ENCODE data around the gene MTHFS.

Gene MTHFS

GRCh38 chr15:79881254-79881653 is 15.6 kb downstream of the MTHFS start:
- intact Hi-C loops (cut with micrococcal nuclease), result no loop called here
- H3K4me3 Mint-ChIP-seq, result no peak overlapping the region
- H3K9me3 Mint-ChIP-seq, result peaks cover 34% of the 10 kb centered on the region
- peaks cover 58% of the 10 kb centered on the region for H3K36me3 Mint-ChIP-seq (ENCODE audit: low read depth)
- H3K27me3 Mint-ChIP-seq, result no peaks in the 10 kb centered on the region
- H3K4me1 Mint-ChIP-seq (ENCODE audit: low read depth), result no peaks in the 10 kb centered on the region
- H3K27ac Mint-ChIP-seq, result no peak overlapping the region

GRCh38 chr15:79878078-79878705 is 18.6 kb downstream of the MTHFS start:
- Mint-ChIP-seq H3K27me3 (no peaks in the 10 kb centered on the region), H3K36me3 (ENCODE audit: low read depth) (peaks cover 66% of the 10 kb centered on the region), H3K27ac (no peak overlapping the region), H3K4me3 (no peak overlapping the region), H3K9me3 (peaks cover 61% of the 10 kb centered on the region), H3K4me1 (ENCODE audit: low read depth) (no peaks in the 10 kb centered on the region)
- intact Hi-C loops (cut with micrococcal nuclease), result no loop called here

GRCh38 chr15:79875213-79875612 is 21.6 kb downstream of the MTHFS start:
- H3K4me3 Mint-ChIP-seq, result no peak overlapping the region
- H3K27ac Mint-ChIP-seq, result no peak overlapping the region
- peaks cover 52% of the 10 kb centered on the region for H3K36me3 Mint-ChIP-seq (ENCODE audit: low read depth)
- peaks cover 9% of the 10 kb centered on the region for H3K4me1 Mint-ChIP-seq (ENCODE audit: low read depth)
- intact Hi-C loops (cut with micrococcal nuclease), result no loop called here
- peaks cover 61% of the 10 kb centered on the region for H3K9me3 Mint-ChIP-seq
- H3K27me3 Mint-ChIP-seq, result no peaks in the 10 kb centered on the region

- peaks cover 42% of the 10 kb centered on the region for H3K36me3 Mint-ChIP-seq (ENCODE audit: low read depth)
- intact Hi-C loops (cut with micrococcal nuclease), result no loop called here
- no peak overlapping the region for H3K4me3 Mint-ChIP-seq
- H3K27ac Mint-ChIP-seq, result no peak overlapping the region
- no peaks in the 10 kb centered on the region for H3K27me3 Mint-ChIP-seq
- peaks cover 9% of the 10 kb centered on the region for H3K4me1 Mint-ChIP-seq (ENCODE audit: low read depth)
- H3K9me3 Mint-ChIP-seq, result peaks cover 52% of the 10 kb centered on the region
Observed at GRCh38 chr15:79874242-79874641, 22.6 kb downstream of the MTHFS start.

- H3K27me3 Mint-ChIP-seq, result no peaks in the 10 kb centered on the region
- H3K4me1 Mint-ChIP-seq (ENCODE audit: low read depth), result peaks cover 9% of the 10 kb centered on the region
- no peak overlapping the region for H3K27ac Mint-ChIP-seq
- peaks cover 39% of the 10 kb centered on the region for H3K9me3 Mint-ChIP-seq
- intact Hi-C loops (cut with micrococcal nuclease), result no loop called here
- no peak overlapping the region for H3K4me3 Mint-ChIP-seq
- peaks cover 36% of the 10 kb centered on the region for H3K36me3 Mint-ChIP-seq (ENCODE audit: low read depth)
Observed at GRCh38 chr15:79872358-79873017, 24.3 kb downstream of the MTHFS start.

- no peaks in the 10 kb centered on the region for H3K9me3 Mint-ChIP-seq
- H3K27me3 Mint-ChIP-seq, result no peaks in the 10 kb centered on the region
- no peak overlapping the region for H3K27ac Mint-ChIP-seq
- intact Hi-C loops (cut with micrococcal nuclease), result no loop called here
- H3K4me3 Mint-ChIP-seq, result no peak overlapping the region
- H3K4me1 Mint-ChIP-seq (ENCODE audit: low read depth), result peaks cover 16% of the 10 kb centered on the region
- peaks cover 6% of the 10 kb centered on the region for H3K36me3 Mint-ChIP-seq (ENCODE audit: low read depth)
Observed at GRCh38 chr15:79868554-79868953, 28.3 kb downstream of the MTHFS start.

- peaks cover 7% of the 10 kb centered on the region for H3K4me1 Mint-ChIP-seq (ENCODE audit: low read depth)
- no peak overlapping the region for H3K4me3 Mint-ChIP-seq
- no peak overlapping the region for H3K27ac Mint-ChIP-seq
- H3K9me3 Mint-ChIP-seq, result no peaks in the 10 kb centered on the region
- peaks cover 6% of the 10 kb centered on the region for H3K36me3 Mint-ChIP-seq (ENCODE audit: low read depth)
- no peaks in the 10 kb centered on the region for H3K27me3 Mint-ChIP-seq
- intact Hi-C loops (cut with micrococcal nuclease), result no loop called here
Observed at GRCh38 chr15:79863886-79864285, 32.9 kb downstream of the MTHFS start.

- Mint-ChIP-seq H3K9me3 (no peaks in the 10 kb centered on the region), H3K4me3 (no peak overlapping the region), H3K36me3 (ENCODE audit: low read depth) (no peaks in the 10 kb centered on the region), H3K27ac (no peak overlapping the region), H3K4me1 (ENCODE audit: low read depth) (peaks cover 6% of the 10 kb centered on the region), H3K27me3 (no peaks in the 10 kb centered on the region)
- intact Hi-C loops (cut with micrococcal nuclease), result no loop called here
Observed at GRCh38 chr15:79862191-79862590, 34.6 kb downstream of the MTHFS start.

- Mint-ChIP-seq H3K4me3 (no peak overlapping the region), H3K27ac (no peak overlapping the region), H3K27me3 (no peaks in the 10 kb centered on the region), H3K9me3 (no peaks in the 10 kb centered on the region), H3K4me1 (ENCODE audit: low read depth) (no peaks in the 10 kb centered on the region), H3K36me3 (ENCODE audit: low read depth) (no peaks in the 10 kb centered on the region)
- intact Hi-C loops (cut with micrococcal nuclease), result no loop called here
Observed at GRCh38 chr15:79860661-79861060, 36.2 kb downstream of the MTHFS start.

- H3K9me3 Mint-ChIP-seq, result no peaks in the 10 kb centered on the region
- H3K27me3 Mint-ChIP-seq, result no peaks in the 10 kb centered on the region
- no peaks in the 10 kb centered on the region for H3K36me3 Mint-ChIP-seq (ENCODE audit: low read depth)
- no peak overlapping the region for H3K27ac Mint-ChIP-seq
- H3K4me1 Mint-ChIP-seq (ENCODE audit: low read depth), result no peaks in the 10 kb centered on the region
- intact Hi-C loops (cut with micrococcal nuclease), result no loop called here
- H3K4me3 Mint-ChIP-seq, result no peak overlapping the region
Observed at GRCh38 chr15:79858469-79858868, 38.3 kb downstream of the MTHFS start.

GRCh38 chr15:79853492-79854328 is 43.1 kb downstream of the MTHFS start:
- peaks cover 5% of the 10 kb centered on the region for H3K4me1 Mint-ChIP-seq (ENCODE audit: low read depth)
- no peak overlapping the region for H3K27ac Mint-ChIP-seq
- no peaks in the 10 kb centered on the region for H3K36me3 Mint-ChIP-seq (ENCODE audit: low read depth)
- H3K4me3 Mint-ChIP-seq, result no peak overlapping the region
- no peaks in the 10 kb centered on the region for H3K27me3 Mint-ChIP-seq
- H3K9me3 Mint-ChIP-seq, result no peaks in the 10 kb centered on the region
- intact Hi-C loops (cut with micrococcal nuclease), result loop anchor here (1.0 to 5.0 kb wide), 2 partner anchors 86 to 513 kb away; no protein-coding TSS in a partner anchor

- no peaks in the 10 kb centered on the region for H3K27me3 Mint-ChIP-seq
- intact Hi-C loops (cut with micrococcal nuclease), result loop anchor here (1.0 to 5.0 kb wide), 2 partner anchors 82 to 468 kb away; no protein-coding TSS in a partner anchor
- H3K27ac Mint-ChIP-seq, result no peak overlapping the region
- no peaks in the 10 kb centered on the region for H3K9me3 Mint-ChIP-seq
- H3K4me3 Mint-ChIP-seq, result no peak overlapping the region
- H3K36me3 Mint-ChIP-seq (ENCODE audit: low read depth), result peaks cover 6% of the 10 kb centered on the region
- H3K4me1 Mint-ChIP-seq (ENCODE audit: low read depth), result peaks cover 5% of the 10 kb centered on the region
Observed at GRCh38 chr15:79849789-79850188, 47.0 kb downstream of the MTHFS start.

GRCh38 chr15:79846539-79846938 is 50.3 kb downstream of the MTHFS start:
- Mint-ChIP-seq H3K27me3 (no peaks in the 10 kb centered on the region), H3K9me3 (no peaks in the 10 kb centered on the region), H3K36me3 (ENCODE audit: low read depth) (peaks cover 6% of the 10 kb centered on the region), H3K4me3 (no peak overlapping the region), H3K27ac (no peak overlapping the region), H3K4me1 (ENCODE audit: low read depth) (peaks cover 5% of the 10 kb centered on the region)
- intact Hi-C loops (cut with micrococcal nuclease), result no loop called here

GRCh38 chr15:79844221-79844620 is 52.6 kb downstream of the MTHFS start:
- H3K4me3 Mint-ChIP-seq, result no peak overlapping the region
- H3K4me1 Mint-ChIP-seq (ENCODE audit: low read depth), result no peaks in the 10 kb centered on the region
- no peak overlapping the region for H3K27ac Mint-ChIP-seq
- H3K9me3 Mint-ChIP-seq, result no peaks in the 10 kb centered on the region
- H3K36me3 Mint-ChIP-seq (ENCODE audit: low read depth), result peaks cover 6% of the 10 kb centered on the region
- intact Hi-C loops (cut with micrococcal nuclease), result no loop called here
- H3K27me3 Mint-ChIP-seq, result no peaks in the 10 kb centered on the region
